ENCODE results near the gene GJA4.

DNA sequence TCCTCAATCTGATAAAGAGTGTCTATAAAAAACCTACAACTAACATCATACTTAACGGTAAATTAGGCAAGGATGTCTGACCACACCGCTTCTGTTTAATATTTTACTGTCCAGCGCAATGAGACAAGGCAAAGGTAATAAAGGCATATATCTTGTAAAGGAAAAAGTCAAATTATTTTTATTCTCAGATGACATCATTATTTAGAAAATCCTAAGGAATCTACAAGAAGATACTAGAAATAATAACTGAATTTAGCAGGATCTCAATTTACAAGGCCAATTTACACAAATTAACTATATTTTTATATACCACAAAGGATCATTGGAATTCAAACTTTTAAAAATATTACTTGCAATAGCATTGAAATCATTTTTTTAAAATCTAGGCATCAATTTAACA, 29.4 kb downstream of the GJA4 start:
- TF ChIP-seq, protein P1, sequence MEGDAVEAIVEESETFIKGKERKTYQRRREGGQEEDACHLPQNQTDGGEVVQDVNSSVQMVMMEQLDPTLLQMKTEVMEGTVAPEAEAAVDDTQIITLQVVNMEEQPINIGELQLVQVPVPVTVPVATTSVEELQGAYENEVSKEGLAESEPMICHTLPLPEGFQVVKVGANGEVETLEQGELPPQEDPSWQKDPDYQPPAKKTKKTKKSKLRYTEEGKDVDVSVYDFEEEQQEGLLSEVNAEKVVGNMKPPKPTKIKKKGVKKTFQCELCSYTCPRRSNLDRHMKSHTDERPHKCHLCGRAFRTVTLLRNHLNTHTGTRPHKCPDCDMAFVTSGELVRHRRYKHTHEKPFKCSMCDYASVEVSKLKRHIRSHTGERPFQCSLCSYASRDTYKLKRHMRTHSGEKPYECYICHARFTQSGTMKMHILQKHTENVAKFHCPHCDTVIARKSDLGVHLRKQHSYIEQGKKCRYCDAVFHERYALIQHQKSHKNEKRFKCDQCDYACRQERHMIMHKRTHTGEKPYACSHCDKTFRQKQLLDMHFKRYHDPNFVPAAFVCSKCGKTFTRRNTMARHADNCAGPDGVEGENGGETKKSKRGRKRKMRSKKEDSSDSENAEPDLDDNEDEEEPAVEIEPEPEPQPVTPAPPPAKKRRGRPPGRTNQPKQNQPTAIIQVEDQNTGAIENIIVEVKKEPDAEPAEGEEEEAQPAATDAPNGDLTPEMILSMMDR (IDR thresholded peaks at IDR 0.05), result no peak
- TF ChIP-seq POLR2A (IDR thresholded peaks at IDR 0.05) (no peak), EP300 (IDR thresholded peaks at IDR 0.05) (no peak), POLR2AphosphoS5 (IDR thresholded peaks at IDR 0.05) (no peak)

Measured in upper lobe of left lung (tissue), 4 donors.